KOPT-K1 (cell line): Measurements from ENCODE around the gene SCN3A.

Experiments
- H3K27ac ChIP-seq: fragments of 200-600 bp; sonication (generic); 2 replicates; pipeline ENCODE4 v1.5.1; 2016; ENCODE audit warnings: antibody characterized with exemption, mild to moderate bottlenecking, low read depth, low read length; ENCODE audit not compliant: poor library complexity, severe bottlenecking
- H3K36me3 ChIP-seq: fragments of 200-600 bp; sonication (generic); 2 replicates; pipeline ENCODE4 v1.5.1; 2017; ENCODE audit warnings: antibody characterized with exemption, mild to moderate bottlenecking, low read length, moderate library complexity; ENCODE audit not compliant: insufficient read depth
- H3K9me3 ChIP-seq: fragments of 200-600 bp; sonication (generic); 2 replicates; pipeline ENCODE4 v1.5.1; 2017; ENCODE audit warnings: antibody characterized with exemption, low read length, mild to moderate bottlenecking; ENCODE audit not compliant: insufficient read depth, poor library complexity, severe bottlenecking

The SCN3A gene

GRCh38 chr2:165205865-165206264, 2.0 kb upstream of the SCN3A start:
- Histone ChIP-seq H3K9me3 (no peaks in the 10 kb centered on the region), H3K27ac (no peak overlapping the region), H3K36me3 (no peaks in the 10 kb centered on the region)

GRCh38 chr2:165202239-165202638, 1.6 kb downstream of the SCN3A start:
- H3K27ac ChIP-seq, result no peak overlapping the region
- no peaks in the 10 kb centered on the region for H3K36me3 ChIP-seq
- H3K9me3 ChIP-seq, result no peaks in the 10 kb centered on the region

- Histone ChIP-seq H3K9me3 (no peaks in the 10 kb centered on the region), H3K36me3 (no peaks in the 10 kb centered on the region), H3K27ac (no peak overlapping the region)
These were observed 5.7 kb downstream of the SCN3A start for GRCh38 chr2:165198181-165198580.

GRCh38 chr2:165197346-165197745, 6.5 kb downstream of the SCN3A start:
- H3K27ac ChIP-seq, result no peak overlapping the region
- no peaks in the 10 kb centered on the region for H3K9me3 ChIP-seq
- H3K36me3 ChIP-seq, result no peaks in the 10 kb centered on the region

- H3K27ac ChIP-seq, result no peak overlapping the region
- no peaks in the 10 kb centered on the region for H3K36me3 ChIP-seq
- H3K9me3 ChIP-seq, result no peaks in the 10 kb centered on the region
These were observed 7.4 kb downstream of the SCN3A start for GRCh38 chr2:165196411-165196810.

GRCh38 chr2:165193178-165193777, 10.6 kb downstream of the SCN3A start:
- no peaks in the 10 kb centered on the region for H3K36me3 ChIP-seq
- H3K27ac ChIP-seq, result no peak overlapping the region

GRCh38 chr2:165192729-165193128, 11.1 kb downstream of the SCN3A start:
- H3K9me3 ChIP-seq, result no peaks in the 10 kb centered on the region
- H3K27ac ChIP-seq, result no peak overlapping the region
- no peaks in the 10 kb centered on the region for H3K36me3 ChIP-seq

More at GRCh38 chr2:165193178-165193777, 10.6 kb downstream of the SCN3A start:
- H3K9me3 ChIP-seq, result no peaks in the 10 kb centered on the region

GRCh38 chr2:165191096-165191728, 12.6 kb downstream of the SCN3A start:
- no peaks in the 10 kb centered on the region for H3K36me3 ChIP-seq
- no peak overlapping the region for H3K27ac ChIP-seq

GRCh38 chr2:165185633-165186032, 18.2 kb downstream of the SCN3A start:
- Histone ChIP-seq H3K36me3 (no peaks in the 10 kb centered on the region), H3K27ac (no peak overlapping the region), H3K9me3 (no peaks in the 10 kb centered on the region)

More at GRCh38 chr2:165191096-165191728, 12.6 kb downstream of the SCN3A start:
- H3K9me3 ChIP-seq, result no peaks in the 10 kb centered on the region

- no peaks in the 10 kb centered on the region for H3K36me3 ChIP-seq
- no peaks in the 10 kb centered on the region for H3K9me3 ChIP-seq
- no peak overlapping the region for H3K27ac ChIP-seq
These were observed 21.8 kb downstream of the SCN3A start for GRCh38 chr2:165182029-165182428.

- Histone ChIP-seq H3K9me3 (no peaks in the 10 kb centered on the region), H3K27ac (no peak overlapping the region), H3K36me3 (no peaks in the 10 kb centered on the region)
These were observed 27.1 kb downstream of the SCN3A start for GRCh38 chr2:165176780-165177179.

- Histone ChIP-seq H3K27ac (no peak overlapping the region), H3K36me3 (no peaks in the 10 kb centered on the region)
These were observed 30.6 kb downstream of the SCN3A start for GRCh38 chr2:165173215-165173614.

GRCh38 chr2:165164201-165164600, 39.6 kb downstream of the SCN3A start:
- H3K36me3 ChIP-seq, result no peaks in the 10 kb centered on the region
- H3K27ac ChIP-seq, result no peak overlapping the region

More at GRCh38 chr2:165173215-165173614, 30.6 kb downstream of the SCN3A start:
- H3K9me3 ChIP-seq, result no peaks in the 10 kb centered on the region

GRCh38 chr2:165163761-165164160, 40.1 kb downstream of the SCN3A start:
- Histone ChIP-seq H3K9me3 (no peaks in the 10 kb centered on the region), H3K27ac (no peak overlapping the region), H3K36me3 (no peaks in the 10 kb centered on the region)

More at GRCh38 chr2:165164201-165164600, 39.6 kb downstream of the SCN3A start:
- no peaks in the 10 kb centered on the region for H3K9me3 ChIP-seq

GRCh38 chr2:165162466-165162865, 41.4 kb downstream of the SCN3A start:
- no peaks in the 10 kb centered on the region for H3K36me3 ChIP-seq
- no peak overlapping the region for H3K27ac ChIP-seq
- no peaks in the 10 kb centered on the region for H3K9me3 ChIP-seq

GRCh38 chr2:165161510-165161909, 42.3 kb downstream of the SCN3A start:
- Histone ChIP-seq H3K9me3 (no peaks in the 10 kb centered on the region), H3K36me3 (no peaks in the 10 kb centered on the region), H3K27ac (no peak overlapping the region)
